K562 (cell line): ENCODE results near the gene SLC25A18. TPM values are rescaled to one million over a fixed set of nuclear protein-coding genes. Genes with fewer than 3 reads are reported as not detected.
"Not testable (repeated sequence)": the region's sequence is repeated elsewhere in the genome, so short reads cannot be mapped to it uniquely, and the experiment has no call there.

Experiments used
- ATAC-seq: fragments of 200-7000 bp; cut with Tn5 transposase; 3 replicates; pipeline ENCODE4 v1.9.1; 2020; ENCODE audit warnings: moderate library complexity
- BruUV-seq: library from RNA; stranded (reverse); fragments of 400-500 nt; replicated peaks from 2 replicates; lab custom pipeline; 2021; lab: Mats Ljungman, UMichigan
- CTCF ChIA-PET: fragments of 300-600 bp; formaldehyde crosslinking; extraction: SDS; loops from one replicate; lab custom pipeline; 2021; ENCODE audit warnings: low intra/inter-chr PET ratio; lab: Yijun Ruan, JAX
- POLR2A ChIA-PET: fragments of 300-600, 350-650 bp; sonication (Branson Sonifier 250); formaldehyde crosslinking; extraction: SDS; loops from one replicate; lab custom pipeline; 2021; ENCODE audit warnings: antibody characterized with exemption, inconsistent platforms; lab: Yijun Ruan, JAX
- DNase-seq, 4 experiments: peaks; one replicate each; pipeline versions ENCODE4 v3.0.0 to v3.0.0-alpha.2; 2011 to 2018; ENCODE audit warnings: low spot score in 3 of 4, mixed read lengths in 3 of 4; ENCODE audit errors: extremely low read depth in 1 of 4
- FAIRE-seq: peaks from 2 replicates; lab custom pipeline; 2011; peaks lifted over from hg19 to GRCh38; lab: Jason Lieb, UNC
- H2AFZ ChIP-seq: 2 replicates; pipeline ENCODE4 v1.6.0; 2011; ENCODE audit warnings: low read depth, low read length, control low read depth, inconsistent platforms
- H3K27ac ChIP-seq: fragments of 200-600 bp; 3 replicates; pipeline ENCODE4 v1.8.0; 2011; ENCODE audit warnings: low read depth, mild to moderate bottlenecking, control low read depth, inconsistent platforms, low read length, moderate library complexity, mixed read lengths; ENCODE audit errors: extremely low read depth
- H3K27me3 ChIP-seq, 2 experiments: fragments of 300-600 bp in 1 of 2; 2 replicates in 1 of 2; 3 replicates in 1 of 2; pipeline versions ENCODE4 v1.6.0 to v1.8.0; 2011; ENCODE audit warnings: inconsistent platforms in 2 of 2, low read length in 2 of 2, mild to moderate bottlenecking in 1 of 2, mixed read lengths in 1 of 2, moderate library complexity in 1 of 2; ENCODE audit not compliant: control insufficient read depth in 2 of 2, insufficient read depth in 2 of 2
- H3K36me3 ChIP-seq: fragments of 300-600 bp; 3 replicates; pipeline ENCODE4 v1.8.0; 2011; ENCODE audit warnings: mild to moderate bottlenecking, low read length, inconsistent platforms; ENCODE audit not compliant: control insufficient read depth, insufficient read depth
- H3K4me1 ChIP-seq, 2 experiments: fragments of 200-600 bp in 1 of 2; replicated peaks in 1 of 2; 2 replicates in 1 of 2; 3 replicates in 1 of 2; pipeline versions ENCODE4 v1.5.1 to v1.8.0; 2011; ENCODE audit warnings: inconsistent platforms in 2 of 2, low read length in 2 of 2, mild to moderate bottlenecking in 1 of 2, mixed read lengths in 1 of 2, moderate library complexity in 1 of 2; ENCODE audit not compliant: control insufficient read depth in 2 of 2, insufficient read depth in 2 of 2
- H3K4me2 ChIP-seq: 2 replicates; pipeline ENCODE4 v1.6.1; 2011; ENCODE audit warnings: low read length, control low read depth, inconsistent platforms, mixed read lengths; ENCODE audit not compliant: insufficient read depth
- H3K4me3 ChIP-seq: fragments of 200-600 bp; sonication (generic), shearing (Covaris generic); 2 replicates; pipeline ENCODE4 v1.5.1; 2016; ENCODE audit warnings: control low read depth, inconsistent platforms
- H3K79me2 ChIP-seq: fragments of 200-600 bp; 3 replicates; pipeline ENCODE4 v1.8.0; 2011; ENCODE audit warnings: low read length, inconsistent platforms; ENCODE audit not compliant: control insufficient read depth, insufficient read depth
- H3K9ac ChIP-seq, 2 experiments: 2 replicates each; pipeline versions ENCODE4 v1.6.0 to v1.6.1; 2011; ENCODE audit warnings: low read depth in 2 of 2, low read length in 2 of 2, control low read depth in 1 of 2, inconsistent platforms in 1 of 2, mild to moderate bottlenecking in 1 of 2, mixed read lengths in 1 of 2; ENCODE audit not compliant: insufficient read depth in 1 of 2
- H3K9me1 ChIP-seq: one replicate; pipeline ENCODE4 v1.6.0; 2011; ENCODE audit warnings: inconsistent platforms, mild to moderate bottlenecking, low read length, moderate library complexity; ENCODE audit not compliant: control insufficient read depth, insufficient read depth
- H3K9me3 ChIP-seq: replicated peaks from 2 replicates; pipeline ENCODE4 v1.5.1; 2011; ENCODE audit warnings: low read depth, low read length, inconsistent platforms; ENCODE audit not compliant: control insufficient read depth, insufficient read depth
- H4K20me1 ChIP-seq: replicated peaks from 2 replicates; pipeline ENCODE4 v1.6.1; 2011; ENCODE audit warnings: low read length, inconsistent platforms, mixed read lengths; ENCODE audit not compliant: control insufficient read depth, insufficient read depth
- ATF3 ChIP-seq, 2 experiments: fragments of 450-650 bp in 1 of 2; sonication (generic) in 1 of 2; formaldehyde crosslinking in 1 of 2; IDR thresholded peaks in 1 of 2; conservative IDR thresholded peaks in 1 of 2; 2 replicates each; pipeline versions ENCODE4 v1.6.1 to v1.8.1; 2016 to 2023; ENCODE audit warnings: mild to moderate bottlenecking in 2 of 2, moderate library complexity in 2 of 2, inconsistent platforms in 1 of 2, missing genetic modification reagents in 1 of 2
- BCLAF1 ChIP-seq, 2 experiments: fragments of 450-650 bp in 1 of 2; IDR thresholded peaks; 2 replicates each; pipeline ENCODE4 v1.6.1; 2011 to 2017; ENCODE audit warnings: low read depth in 2 of 2, antibody characterized with exemption in 1 of 2, borderline replicate concordance in 1 of 2, low read length in 1 of 2, mild to moderate bottlenecking in 1 of 2, mixed read lengths in 1 of 2; ENCODE audit not compliant: control insufficient read depth in 1 of 2
- CBFA2T3 ChIP-seq: fragments of 450-650 bp; IDR thresholded peaks from 2 replicates; pipeline ENCODE4 v1.6.1; 2017
- DPF2 ChIP-seq: fragments of 450-650 bp; IDR thresholded peaks from 2 replicates; pipeline ENCODE4 v1.6.1; 2016
- JUN ChIP-seq, 2 experiments: sonication (generic) in 1 of 2; formaldehyde crosslinking in 1 of 2; IDR thresholded peaks; 2 replicates each; pipeline versions ENCODE4 v1.6.1 to v1.8.0; 2012 to 2022; ENCODE audit warnings: borderline replicate concordance in 2 of 2, mild to moderate bottlenecking in 2 of 2, improper control_type of control experiment in 1 of 2, low read depth in 1 of 2, low read length in 1 of 2, missing genetic modification reagents in 1 of 2
- MTA3 ChIP-seq: fragments of 450-650 bp; formaldehyde crosslinking; IDR thresholded peaks from 2 replicates; pipeline ENCODE4 v1.6.1; 2017; ENCODE audit warnings: mild to moderate bottlenecking, borderline replicate concordance
- SMARCA4 ChIP-seq: fragments of 450-650 bp; IDR thresholded peaks from 2 replicates; pipeline ENCODE4 v1.6.1; 2016
- ZNF165 ChIP-seq: fragments of 250-450 bp; sonication (Bioruptor Pico); IDR thresholded peaks from 2 replicates; pipeline ENCODE4 v1.4.0; 2020; ENCODE audit warnings: borderline replicate concordance
- ZNF639 ChIP-seq, 2 experiments: fragments of 200-800 bp in 1 of 2; sonication (Bioruptor generic) in 1 of 2; sonication (generic) in 1 of 2; formaldehyde crosslinking in 1 of 2; IDR thresholded peaks in 1 of 2; conservative IDR thresholded peaks in 1 of 2; 2 replicates each; pipeline versions ENCODE4 v1.5.0 to v1.6.1; 2016 to 2020; ENCODE audit warnings: missing compliant biosample characterization in 1 of 2, missing genetic modification characterization in 1 of 2, missing genetic modification reagents in 1 of 2
- ZNF655 ChIP-seq: fragments of 250-450 bp; sonication (Bioruptor Pico); IDR thresholded peaks from 2 replicates; pipeline ENCODE4 v1.5.0; 2021
- WGBS: fragments of 100-300 bp; shearing (Covaris generic); methylation state at CpG from one replicate; pipeline ENCODE4 v1.1.6; 2016; ENCODE audit warnings: low coverage, mixed read lengths; ENCODE audit not compliant: insufficient coverage; ENCODE audit errors: missing lambda C conversion rate; 5-methylcytosine and 5-hydroxymethylcytosine counted together
- in situ Hi-C: fragments of 300-500 bp; cut with MboI; formaldehyde crosslinking; loops from 4 replicates; pipeline ENCODE4 v1.15.0; 2018; ENCODE audit warnings: inconsistent platforms, mixed read lengths
- intact Hi-C: fragments of 100-400 bp; cut with micrococcal nuclease; formaldehyde crosslinking; loops from 2 replicates; pipeline ENCODE4 v1.14.2; 2022
- polyA plus RNA-seq, 8 experiments: library from polyadenylated mRNA; depleted of rRNA in 4 of 8; stranded (reverse) in 5 of 8; unstranded in 3 of 8; fragments of >200 nt; fragmentation: Nextera tagmentation in 2 of 8; fragmentation: Illumina TruSeq in 1 of 8; extraction: Ambion mirVana in 2 of 8; extraction: Trizol in 1 of 8; gene quantifications; 2 replicates each; pipeline versions ENCODE4 v1.2.1 to v1.2.3, GENCODE V29; 2011 to 2014; ENCODE audit warnings: inconsistent platforms in 1 of 8, missing spikeins in 1 of 8
- total RNA-seq, 7 experiments: library from RNA; depleted of rRNA in 6 of 7; stranded (reverse); fragments of >200 nt in 6 of 7; fragmentation: Illumina TruSeq in 2 of 7; extraction: Trizol in 2 of 7; gene quantifications; 2 replicates each; pipeline versions ENCODE4 v1.2.1 to v1.2.3, GENCODE V29; 2011 to 2021; ENCODE audit warnings: low replicate concordance in 1 of 7

SLC25A18 gene
- total and polyA plus RNA-seq, 9 of the 15 experiments (the other 6 are each of a cell fraction or from before 2014, with no cell fraction given) = 0.04 TPM; not detected in 8

- TF ChIP-seq ZNF655 (CRISPR knock-in tag) (no peak), SMARCA4 (0 out of 2 replicates have a peak, but pooled peaks have one; percentile 40), ZNF165 (CRISPR knock-in tag) (no peak), ATF3 (IDR thresholded peaks at IDR 0.05) (peak; percentile 50), ATF3 (CRISPR knock-in tag; conservative IDR thresholded peaks at IDR 0.05) (no peak), ZNF639 (CRISPR knock-in tag; conservative IDR thresholded peaks at IDR 0.05 in 1 of 2, IDR thresholded peaks at IDR 0.05 in 1 of 2) (0 out of 4 replicates have a peak, but pooled peaks of 1 of the 2 experiments have one; percentile 29), JUN (IDR thresholded peaks at IDR 0.05; ENCODE audit: borderline replicate concordance, low read depth, low read length) (peak; percentile 37; the same call in 1 of the 2 replicates), JUN (CRISPR knock-in tag; IDR thresholded peaks at IDR 0.05; ENCODE audit: borderline replicate concordance) (no peak), BCLAF1 (IDR thresholded peaks at IDR 0.05; ENCODE audit: borderline replicate concordance in 1 of 2, control insufficient read depth in 1 of 2, low read depth in 2 of 2, low read length in 1 of 2) (no peak), CBFA2T3 (0 out of 2 replicates have a peak, but pooled peaks have one; percentile 9), MTA3 (no peak), DPF2 (0 out of 2 replicates have a peak, but pooled peaks have one; percentile 11)
Observed at GRCh38 chr22:17634696-17635095, 71.4 kb downstream of the SLC25A18 start (continued).

GRCh38 chr22:17636850-17637249 lies 73.6 kb downstream of the SLC25A18 start:
- H2AFZ ChIP-seq, H3K9me3 ChIP-seq, H3K4me3 ChIP-seq, H3K27me3 ChIP-seq, H3K27ac ChIP-seq, DNase-seq, BruUV-seq, H3K9ac ChIP-seq, CTCF ChIA-PET, H3K9me1 ChIP-seq, H3K4me2 ChIP-seq, H4K20me1 ChIP-seq, FAIRE-seq, ATAC-seq, in situ Hi-C loops: not testable (repeated sequence)
- 85% methylated on average over 10 of the region's 10 CpGs for WGBS
- POLR2A ChIA-PET = interaction anchor here (0.6 to 1.1 kb wide), 3 partner anchors 13 to 39 kb away, joined by 3 to 4 read pairs (median 3); no protein-coding TSS in a partner anchor
- intact Hi-C loops = loop anchor here (5.0 kb wide), 1 partner anchor 150 kb away; no protein-coding TSS in a partner anchor
- Histone ChIP-seq H3K4me1 (peaks cover 31 to 38% of the 10 kb centered on the region in 2 experiments), H3K36me3 (peaks cover 14% of the 10 kb centered on the region), H3K79me2 (peaks cover 41% of the 10 kb centered on the region)
